ENCODE measurements around the gene PNKD.

DNA sequence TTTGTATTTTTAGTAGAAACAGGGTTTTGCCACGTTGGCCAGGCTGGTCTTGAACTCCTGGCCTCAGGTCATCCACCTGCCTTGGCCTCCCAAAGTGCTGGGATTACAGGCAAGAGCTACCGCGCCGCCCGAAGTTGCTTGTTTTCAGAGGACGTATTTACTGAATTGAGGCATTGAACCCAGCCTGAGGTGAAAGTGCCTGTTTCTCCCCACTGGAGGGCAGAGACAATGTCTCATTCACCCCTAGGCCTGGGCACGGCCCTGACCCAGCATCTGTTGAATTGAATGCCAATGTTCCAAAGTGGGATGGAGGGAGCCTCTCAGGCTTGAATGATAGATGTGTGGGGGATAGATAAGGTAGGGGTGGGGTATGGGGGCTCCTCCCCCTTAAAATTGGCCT, 26.5 kb downstream of the PNKD start:
- TF ChIP-seq BCL11A (IDR thresholded peaks at IDR 0.05; ENCODE audit: low read depth in 2 of 2, low read length in 2 of 2) (no peak), CREB1 (IDR thresholded peaks at IDR 0.05) (no peak), CHD1 (IDR thresholded peaks at IDR 0.05; ENCODE audit: low read depth, low read length) (no peak), JUN (IDR thresholded peaks at IDR 0.05; ENCODE audit: low read depth, low read length) (no peak)
- TF ChIP-seq, protein P1, sequence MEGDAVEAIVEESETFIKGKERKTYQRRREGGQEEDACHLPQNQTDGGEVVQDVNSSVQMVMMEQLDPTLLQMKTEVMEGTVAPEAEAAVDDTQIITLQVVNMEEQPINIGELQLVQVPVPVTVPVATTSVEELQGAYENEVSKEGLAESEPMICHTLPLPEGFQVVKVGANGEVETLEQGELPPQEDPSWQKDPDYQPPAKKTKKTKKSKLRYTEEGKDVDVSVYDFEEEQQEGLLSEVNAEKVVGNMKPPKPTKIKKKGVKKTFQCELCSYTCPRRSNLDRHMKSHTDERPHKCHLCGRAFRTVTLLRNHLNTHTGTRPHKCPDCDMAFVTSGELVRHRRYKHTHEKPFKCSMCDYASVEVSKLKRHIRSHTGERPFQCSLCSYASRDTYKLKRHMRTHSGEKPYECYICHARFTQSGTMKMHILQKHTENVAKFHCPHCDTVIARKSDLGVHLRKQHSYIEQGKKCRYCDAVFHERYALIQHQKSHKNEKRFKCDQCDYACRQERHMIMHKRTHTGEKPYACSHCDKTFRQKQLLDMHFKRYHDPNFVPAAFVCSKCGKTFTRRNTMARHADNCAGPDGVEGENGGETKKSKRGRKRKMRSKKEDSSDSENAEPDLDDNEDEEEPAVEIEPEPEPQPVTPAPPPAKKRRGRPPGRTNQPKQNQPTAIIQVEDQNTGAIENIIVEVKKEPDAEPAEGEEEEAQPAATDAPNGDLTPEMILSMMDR (IDR thresholded peaks at IDR 0.05; ENCODE audit: control extremely low read depth in 1 of 3, insufficient read depth in 1 of 3, low read depth in 1 of 3, low read length in 3 of 3) = peak; percentile 2 to 19 (median 16); a peak in 3 of 4 replicates
